GM23248 (cell line): ENCODE results near the gene GSX1.

Experiments used
- EZH2 ChIP-seq: fragments of 200-600 bp; sonication (generic); IDR thresholded peaks from 2 replicates; pipeline ENCODE4 v1.6.1; 2018; ENCODE audit warnings: antibody characterized with exemption, mild to moderate bottlenecking; ENCODE audit not compliant: insufficient read depth, poor library complexity, severe bottlenecking
- EZH2phosphoT487 ChIP-seq: fragments of 200-600 bp; sonication (generic); IDR thresholded peaks from 2 replicates; pipeline ENCODE4 v1.6.1; 2018; ENCODE audit warnings: antibody characterized with exemption, moderate library complexity, mild to moderate bottlenecking, low read depth; ENCODE audit not compliant: insufficient read depth

- TF ChIP-seq EZH2 (no peak), EZH2phosphoT487 (no peak)
These were observed 26.6 kb upstream of the GSX1 start for GRCh38 chr13:27765650-27766049.
